Loucy (cell line): ENCODE results near the gene AFG3L2.

Source experiments
- EZH2phosphoT487 ChIP-seq: fragments of 200-600 bp; IDR thresholded peaks from 2 replicates; pipeline ENCODE4 v1.6.1; 2018; ENCODE audit warnings: antibody characterized with exemption, mild to moderate bottlenecking, moderate library complexity, borderline replicate concordance
- TF ChIP-seq, protein P1 (sequence below): fragments of 200-600 bp; sonication (generic); conservative IDR thresholded peaks from 2 replicates; pipeline ENCODE4 v1.5.1; 2014; ENCODE audit warnings: mild to moderate bottlenecking, antibody characterized with exemption, low read length

DNA sequence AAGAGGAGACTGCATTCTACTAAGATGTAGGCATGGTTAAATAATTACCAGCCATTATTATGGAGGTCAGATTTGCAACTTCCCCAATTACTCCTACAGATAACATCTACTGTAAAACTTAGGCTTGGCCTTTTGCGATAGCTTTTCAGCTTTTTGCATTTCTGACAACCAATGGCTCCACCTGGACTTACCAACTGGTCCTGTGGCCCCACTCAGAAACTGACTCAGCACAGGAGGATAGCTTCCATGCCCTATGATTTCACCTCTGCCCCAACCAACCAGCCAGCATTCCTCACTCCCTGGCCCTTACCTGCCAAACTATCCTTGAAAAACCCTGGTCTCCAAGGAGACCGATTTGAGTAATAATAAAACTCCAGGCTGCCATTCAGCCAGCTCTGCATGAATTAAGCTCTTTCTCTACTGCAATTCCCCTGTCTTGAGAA lies 40.8 kb downstream of the AFG3L2 start:
- TF ChIP-seq, protein P1, sequence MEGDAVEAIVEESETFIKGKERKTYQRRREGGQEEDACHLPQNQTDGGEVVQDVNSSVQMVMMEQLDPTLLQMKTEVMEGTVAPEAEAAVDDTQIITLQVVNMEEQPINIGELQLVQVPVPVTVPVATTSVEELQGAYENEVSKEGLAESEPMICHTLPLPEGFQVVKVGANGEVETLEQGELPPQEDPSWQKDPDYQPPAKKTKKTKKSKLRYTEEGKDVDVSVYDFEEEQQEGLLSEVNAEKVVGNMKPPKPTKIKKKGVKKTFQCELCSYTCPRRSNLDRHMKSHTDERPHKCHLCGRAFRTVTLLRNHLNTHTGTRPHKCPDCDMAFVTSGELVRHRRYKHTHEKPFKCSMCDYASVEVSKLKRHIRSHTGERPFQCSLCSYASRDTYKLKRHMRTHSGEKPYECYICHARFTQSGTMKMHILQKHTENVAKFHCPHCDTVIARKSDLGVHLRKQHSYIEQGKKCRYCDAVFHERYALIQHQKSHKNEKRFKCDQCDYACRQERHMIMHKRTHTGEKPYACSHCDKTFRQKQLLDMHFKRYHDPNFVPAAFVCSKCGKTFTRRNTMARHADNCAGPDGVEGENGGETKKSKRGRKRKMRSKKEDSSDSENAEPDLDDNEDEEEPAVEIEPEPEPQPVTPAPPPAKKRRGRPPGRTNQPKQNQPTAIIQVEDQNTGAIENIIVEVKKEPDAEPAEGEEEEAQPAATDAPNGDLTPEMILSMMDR = no peak
- no peak for TF ChIP-seq EZH2phosphoT487
